Prostate gland (tissue), 2 donors: ENCODE measurements around the gene POLR1B.

ENCODE experiments used
- CTCF ChIP-seq, 4 experiments: fragments of 200-600 bp in 2 of 4; fragments of 450-650 bp in 2 of 4; sonication (generic) in 2 of 4; IDR thresholded peaks; 1 replicate in 3 of 4; 2 replicates in 1 of 4; pipeline ENCODE4 v1.5.1; 2016 to 2019; ENCODE audit warnings: antibody characterized with exemption in 4 of 4, mild to moderate bottlenecking in 2 of 4, moderate library complexity in 2 of 4
- POLR2A ChIP-seq: fragments of 450-650 bp; IDR thresholded peaks from one replicate; pipeline ENCODE4 v1.6.1; 2016; ENCODE audit warnings: antibody characterized with exemption, mild to moderate bottlenecking
- POLR2AphosphoS5 ChIP-seq: sonication (generic); formaldehyde crosslinking; IDR thresholded peaks from one replicate; pipeline ENCODE4 v1.6.1; 2017; ENCODE audit warnings: antibody characterized with exemption

GRCh38 chr2:112528541-112528940, 13.7 kb upstream of the POLR1B start:
- TF ChIP-seq CTCF (IDR thresholded peaks at IDR 0.05) (no peak), POLR2A (no peak), POLR2AphosphoS5 (no peak)
